ENCODE measurements around the gene CARD11. TPM values are rescaled to one million over a fixed set of nuclear protein-coding genes. Genes with fewer than 3 reads are reported as not detected.

CARD11 gene
- total RNA-seq, 2 experiments from 2014 or later = 98.3 to 103 TPM

- ATAC-seq (no peak), DNase-seq (no peak)
- ChIA-PET POLR2A (no interaction called here), CTCF (no interaction called here)
- TF ChIP-seq CTCF (IDR thresholded peaks at IDR 0.05) = no peak
- H3K36me3 Mint-ChIP-seq (ENCODE audit: low read depth) = peaks cover 3% of the 10 kb centered on the region
- no peak overlapping the region for H3K4me3 Mint-ChIP-seq
- H3K4me1 Mint-ChIP-seq (ENCODE audit: low read depth) = peaks cover 9% of the 10 kb centered on the region
- intact Hi-C loops (cut with micrococcal nuclease) = no loop called here
- H3K27ac Mint-ChIP-seq = no peak overlapping the region
- H3K27me3 Mint-ChIP-seq = no peaks in the 10 kb centered on the region
- H3K9me3 Mint-ChIP-seq = peaks cover 12% of the 10 kb centered on the region
These were observed 34.8 kb upstream of the CARD11 start for GRCh38 chr7:3078514-3078913.

- Mint-ChIP-seq H3K27ac (no peak overlapping the region), H3K27me3 (no peaks in the 10 kb centered on the region), H3K4me1 (ENCODE audit: low read depth) (peaks cover 7% of the 10 kb centered on the region), H3K4me3 (no peak overlapping the region), H3K36me3 (ENCODE audit: low read depth) (peaks cover 3% of the 10 kb centered on the region), H3K9me3 (peaks cover 12% of the 10 kb centered on the region)
- ATAC-seq = no peak
- ChIA-PET POLR2A (interaction anchor here (0.5 kb wide), 1 partner anchor 1272 kb away, joined by 3 read pairs; no protein-coding TSS in a partner anchor), CTCF (interaction anchor here (1.4 to 3.1 kb wide), 3 partner anchors 11 to 79 kb away, joined by 4 to 18 read pairs (median 13); no protein-coding TSS in a partner anchor)
- intact Hi-C loops (cut with micrococcal nuclease) = no loop called here
- no peak for DNase-seq
- TF ChIP-seq CTCF (IDR thresholded peaks at IDR 0.05) = no peak
These were observed 33.0 kb upstream of the CARD11 start for GRCh38 chr7:3076700-3077099.

- CTCF ChIA-PET = interaction anchor here (1.4 to 3.1 kb wide), 3 partner anchors 11 to 80 kb away, joined by 4 to 18 read pairs (median 13); no protein-coding TSS in a partner anchor
- intact Hi-C loops (cut with micrococcal nuclease) = no loop called here
- peaks cover 10% of the 10 kb centered on the region for H3K4me1 Mint-ChIP-seq (ENCODE audit: low read depth)
- ATAC-seq (no peak), DNase-seq (no peak)
- H3K4me3 Mint-ChIP-seq = no peak overlapping the region
- no peak overlapping the region for H3K27ac Mint-ChIP-seq
- peaks cover 6% of the 10 kb centered on the region for H3K36me3 Mint-ChIP-seq (ENCODE audit: low read depth)
- no peak for TF ChIP-seq CTCF (IDR thresholded peaks at IDR 0.05)
- POLR2A ChIA-PET = interaction anchor here (1.3 kb wide), 1 partner anchor 11 kb away, joined by 3 read pairs; no protein-coding TSS in a partner anchor
- peaks cover 17% of the 10 kb centered on the region for H3K9me3 Mint-ChIP-seq
- H3K27me3 Mint-ChIP-seq = no peaks in the 10 kb centered on the region
These were observed 32.5 kb upstream of the CARD11 start for GRCh38 chr7:3076163-3076562.

- ChIA-PET POLR2A (interaction anchor here (1.3 kb wide), 1 partner anchor 12 kb away, joined by 3 read pairs; no protein-coding TSS in a partner anchor), CTCF (interaction anchor here (2.4 to 3.1 kb wide), 2 partner anchors 10 to 14 kb away, joined by 13 to 18 read pairs; no protein-coding TSS in a partner anchor)
- intact Hi-C loops (cut with micrococcal nuclease) = no loop called here
- peaks cover 12% of the 10 kb centered on the region for H3K36me3 Mint-ChIP-seq (ENCODE audit: low read depth)
- DNase-seq (no peak), ATAC-seq (no peak)
- H3K4me3 Mint-ChIP-seq = no peak overlapping the region
- no peak overlapping the region for H3K27ac Mint-ChIP-seq
- H3K27me3 Mint-ChIP-seq = no peaks in the 10 kb centered on the region
- H3K9me3 Mint-ChIP-seq = peaks cover 24% of the 10 kb centered on the region
- TF ChIP-seq CTCF (IDR thresholded peaks at IDR 0.05) = no peak
- H3K4me1 Mint-ChIP-seq (ENCODE audit: low read depth) = peaks cover 10% of the 10 kb centered on the region
These were observed 31.8 kb upstream of the CARD11 start for GRCh38 chr7:3075441-3075840.

- Mint-ChIP-seq H3K36me3 (ENCODE audit: low read depth) (peaks cover 20% of the 10 kb centered on the region), H3K27me3 (no peaks in the 10 kb centered on the region), H3K4me1 (ENCODE audit: low read depth) (peaks cover 19% of the 10 kb centered on the region), H3K4me3 (no peak overlapping the region), H3K27ac (no peak overlapping the region), H3K9me3 (peaks cover 34% of the 10 kb centered on the region)
- DNase-seq (no peak), ATAC-seq (no peak)
- intact Hi-C loops (cut with micrococcal nuclease) = no loop called here
- CTCF ChIA-PET = interaction anchor here (0.6 to 3.1 kb wide), 2 partner anchors 9 to 15 kb away, joined by 3 to 18 read pairs; no protein-coding TSS in a partner anchor
- POLR2A ChIA-PET = interaction anchor here (0.9 kb wide), 1 partner anchor 10 kb away, joined by 3 read pairs; no protein-coding TSS in a partner anchor
- no peak for TF ChIP-seq CTCF (IDR thresholded peaks at IDR 0.05)
These were observed 30.8 kb upstream of the CARD11 start for GRCh38 chr7:3074459-3074821.
